ENCODE data around the gene DMGDH.

Gene DMGDH

GRCh38 chr5:78972654-78973428 lies 96.6 kb downstream of the DMGDH start:
- DNase-seq, result no peak

DNA sequence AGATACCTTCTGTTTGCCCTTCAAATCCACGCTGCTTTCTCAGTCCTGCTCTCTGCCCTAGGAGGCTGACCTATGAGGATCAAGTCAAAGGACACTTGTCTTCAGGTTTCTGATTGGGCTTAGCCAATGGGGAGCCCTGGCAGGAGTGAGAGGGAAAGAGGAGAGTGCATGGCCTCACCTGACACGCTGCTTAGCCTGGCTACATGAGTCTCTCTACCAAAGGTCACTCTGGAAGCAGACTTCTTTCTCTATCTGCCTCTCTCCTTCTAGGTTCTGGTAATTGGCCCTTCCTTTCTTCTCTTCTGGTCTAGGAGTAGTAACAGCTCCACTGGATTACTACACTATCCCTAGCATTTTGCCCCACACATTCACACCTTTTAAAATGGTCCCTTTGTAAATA lies 97.5 kb downstream of the DMGDH start:
- no peak for DNase-seq

DNA sequence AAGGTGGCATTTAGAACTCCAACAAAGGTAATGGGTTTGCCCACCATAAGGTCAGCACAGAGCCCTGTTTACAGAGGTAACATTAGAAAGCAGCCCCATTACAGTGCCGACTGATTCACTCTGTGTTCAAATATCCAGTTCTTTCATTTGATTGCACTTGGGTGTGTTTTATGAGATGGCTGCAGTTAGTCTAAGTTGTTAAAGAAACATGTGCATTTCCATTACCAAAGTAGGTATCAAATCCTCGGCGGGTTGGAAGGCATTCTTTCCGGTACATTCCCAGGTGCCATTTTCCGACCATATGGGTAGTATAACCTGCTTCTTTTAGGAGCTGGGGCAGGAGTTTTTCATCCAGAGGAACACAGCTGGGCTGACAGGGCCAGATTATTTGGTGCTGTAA lies 100.7 kb downstream of the DMGDH start:
- DNase-seq, result no peak

DNA sequence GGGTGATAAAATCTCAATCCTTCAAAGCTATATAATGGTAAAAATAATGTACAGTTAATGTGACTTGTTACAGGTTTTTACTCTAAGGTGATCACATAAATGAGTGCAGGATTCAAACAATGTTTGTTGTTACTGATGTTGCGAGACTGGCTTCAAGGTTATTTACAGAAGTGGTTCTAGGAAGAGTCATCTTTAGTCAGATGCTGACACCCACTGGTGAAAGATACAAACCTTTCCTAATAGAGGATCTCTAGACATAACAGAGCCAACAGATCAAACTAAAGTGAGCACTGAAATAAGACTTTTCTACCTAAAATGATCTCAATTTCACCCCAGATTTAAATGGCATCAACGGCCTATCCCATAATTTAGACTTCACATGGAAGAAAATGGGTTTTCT lies 104.6 kb downstream of the DMGDH start:
- DNase-seq, result no peak

GRCh38 chr5:78961743-78962142 lies 107.7 kb downstream of the DMGDH start:
- DNase-seq, result no peak

DNA sequence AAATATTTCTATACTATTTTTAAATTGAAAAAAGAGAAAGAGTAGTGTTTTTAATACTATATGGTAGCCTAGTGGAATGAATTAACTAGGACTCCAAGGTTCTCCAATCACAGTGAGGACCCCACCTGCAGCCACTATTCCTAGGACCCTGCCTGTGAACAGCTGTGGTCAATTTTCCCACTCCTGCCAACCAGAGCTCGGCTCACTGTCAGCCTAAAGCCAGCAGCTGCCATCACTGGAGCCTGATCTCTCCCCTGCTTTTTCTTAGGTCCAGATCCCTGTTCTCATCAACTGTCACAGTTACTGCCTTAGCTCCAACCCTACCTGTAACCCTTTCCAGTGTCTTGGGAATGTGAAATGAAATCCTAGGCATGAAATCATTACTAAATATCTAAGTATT lies 109.7 kb downstream of the DMGDH start:
- no peak for DNase-seq

DNA sequence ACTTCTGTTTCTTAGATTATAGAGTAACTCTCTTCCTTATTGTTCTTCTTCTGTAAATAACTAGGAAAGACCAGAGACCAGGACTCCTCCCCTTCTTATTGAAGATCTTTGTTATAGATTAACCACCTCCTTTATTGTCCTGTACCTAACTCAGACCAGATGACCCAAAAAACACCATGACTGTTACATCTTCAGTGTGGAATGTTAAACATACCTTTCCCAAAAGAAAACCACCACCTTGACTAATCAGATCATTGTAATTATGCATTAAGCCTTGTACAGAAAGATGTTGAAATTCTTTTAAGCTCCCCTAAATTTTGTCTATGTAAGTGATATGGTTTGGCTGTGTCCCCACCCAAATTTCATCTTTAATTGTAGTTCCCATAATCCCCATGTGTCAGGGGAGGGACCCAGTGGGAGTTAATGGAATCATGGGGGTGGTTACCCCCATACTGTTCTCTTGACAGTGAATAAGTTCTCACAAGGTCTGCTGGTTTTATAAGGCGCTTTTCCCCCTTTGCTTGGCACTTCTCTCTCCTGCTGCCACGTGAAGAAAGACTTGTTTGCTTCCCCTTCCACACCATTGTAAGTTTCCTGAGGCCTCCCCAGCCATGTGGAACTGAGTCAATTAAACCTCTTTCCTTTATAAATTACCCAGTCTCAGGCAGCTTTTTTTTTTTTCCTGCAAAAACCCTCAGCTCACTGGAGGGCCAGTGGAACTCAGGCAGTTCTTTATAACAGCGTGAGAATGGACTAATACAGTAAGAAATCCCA lies 110.6 kb downstream of the DMGDH start:
- DNase-seq, result no peak

- no peak for DNase-seq
Observed at GRCh38 chr5:78956901-78957300, 112.6 kb downstream of the DMGDH start.

DNA sequence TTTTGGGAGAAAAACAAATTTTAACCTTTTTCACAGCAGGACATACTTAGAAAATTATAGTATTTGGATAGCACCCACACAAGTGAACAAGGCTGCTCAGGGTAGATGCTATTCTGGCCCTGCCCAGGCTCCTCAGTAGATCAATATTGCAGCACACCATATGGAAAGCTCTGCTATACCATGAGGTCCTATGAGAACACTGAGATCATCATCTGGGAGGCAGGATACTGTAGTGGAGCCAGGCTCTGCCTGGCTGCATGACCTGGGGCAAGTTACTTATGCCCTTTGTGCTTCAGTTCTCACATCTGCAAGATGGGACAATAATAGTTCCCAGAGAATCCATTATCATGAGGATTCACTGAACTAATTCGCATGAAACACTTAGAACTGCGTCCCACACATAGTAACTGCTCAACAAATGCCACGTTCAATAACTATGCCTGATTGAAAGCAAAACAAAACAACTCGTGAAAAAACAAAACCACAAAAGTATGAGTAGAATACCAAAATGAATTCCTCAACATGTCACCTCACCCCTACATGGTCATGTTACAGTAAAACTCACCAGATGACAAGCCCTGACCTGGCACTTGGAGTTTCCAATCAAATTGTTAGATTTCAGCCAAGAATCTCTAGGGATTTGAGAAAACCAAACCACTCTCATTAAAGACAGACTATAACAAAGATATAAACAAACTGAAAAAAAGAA lies 116.2 kb downstream of the DMGDH start:
- DNase-seq, result no peak

All from activated naive CD4-positive, alpha-beta T cell treated with Interleukin-2 at 50 U/mL for 16 hours (primary cell).